WTC11 (cell line): ENCODE results near the gene ZNF678. TPM values are rescaled to one million over a fixed set of nuclear protein-coding genes. Genes with fewer than 3 reads are reported as not detected.

Experiments used
- ATAC-seq: fragments of 200-7000 bp; cut with Tn5 transposase; 2 replicates; pipeline ENCODE4 v1.10.0; 2021; ENCODE audit warnings: mild to moderate bottlenecking, moderate library complexity
- CTCF ChIA-PET: fragments of 300-600 bp; sonication (Branson Sonifier 250); formaldehyde crosslinking; loops from one replicate; lab custom pipeline; 2021; ENCODE audit warnings: antibody characterized with exemption; lab: Charles Lee
- POLR2A ChIA-PET: fragments of 350-600 bp; sonication (Branson Sonifier 250); formaldehyde crosslinking; loops from one replicate; lab custom pipeline; 2021; ENCODE audit warnings: antibody characterized with exemption; lab: Charles Lee
- DNase-seq: peaks from one replicate; pipeline ENCODE4 v3.0.0; 2021; ENCODE audit warnings: low spot score
- H3K27ac Mint-ChIP-seq: 2 replicates; pipeline ENCODE4 v1.8.0; 2021; ENCODE audit warnings: mixed read lengths
- H3K27me3 Mint-ChIP-seq: 2 replicates; pipeline ENCODE4 v1.8.0; 2021; ENCODE audit warnings: low read depth, mild to moderate bottlenecking, moderate library complexity, mixed read lengths
- H3K36me3 Mint-ChIP-seq: 2 replicates; pipeline ENCODE4 v1.8.0; 2021; ENCODE audit warnings: mixed read lengths
- H3K4me1 Mint-ChIP-seq: 2 replicates; pipeline ENCODE4 v1.8.0; 2022; ENCODE audit warnings: mixed read lengths
- H3K4me3 Mint-ChIP-seq: 2 replicates; pipeline ENCODE4 v1.8.0; 2021; ENCODE audit warnings: mild to moderate bottlenecking, moderate library complexity, mixed read lengths
- H3K9me3 Mint-ChIP-seq: 2 replicates; pipeline ENCODE4 v1.8.0; 2021; ENCODE audit warnings: mixed read lengths
- FOXJ3 ChIP-seq: sonication (generic); formaldehyde crosslinking; IDR thresholded peaks from 2 replicates; pipeline ENCODE4 v1.9.0; 2021; ENCODE audit warnings: missing genetic modification reagents, mild to moderate bottlenecking, borderline replicate concordance
- GABPB1 ChIP-seq: sonication (generic); formaldehyde crosslinking; IDR thresholded peaks from 2 replicates; pipeline ENCODE4 v1.8.1; 2023; ENCODE audit warnings: mild to moderate bottlenecking, missing genetic modification reagents
- NR3C1 ChIP-seq: sonication (generic); formaldehyde crosslinking; conservative IDR thresholded peaks from 2 replicates; pipeline ENCODE4 v1.8.1; 2023; ENCODE audit warnings: low read depth, mild to moderate bottlenecking, missing genetic modification reagents
- ZNF138 ChIP-seq: sonication (generic); formaldehyde crosslinking; conservative IDR thresholded peaks from 2 replicates; pipeline ENCODE4 v1.8.1; 2022; ENCODE audit warnings: mild to moderate bottlenecking, moderate library complexity, missing genetic modification reagents
- ZNF219 ChIP-seq: sonication (generic); formaldehyde crosslinking; IDR thresholded peaks from 2 replicates; pipeline ENCODE4 v1.8.0; 2023; ENCODE audit warnings: missing genetic modification reagents, mild to moderate bottlenecking, borderline replicate concordance
- total RNA-seq: library from RNA; stranded (reverse); gene quantifications from 3 replicates; pipeline ENCODE4 v1.2.3, GENCODE V29; 2021
- TF ChIP-seq, protein P1 (sequence below): sonication (generic); formaldehyde crosslinking; IDR thresholded peaks from 2 replicates; pipeline ENCODE4 v1.8.1; 2022; ENCODE audit warnings: mild to moderate bottlenecking, moderate library complexity, missing genetic modification reagents
- TF ChIP-seq, protein P2 (sequence below): fragments of 250-450 bp; sonication (Bioruptor Pico); IDR thresholded peaks from 2 replicates; pipeline ENCODE4 v1.9.0; 2021; ENCODE audit warnings: mild to moderate bottlenecking
- TF ChIP-seq, protein P3 (sequence below): sonication (generic); formaldehyde crosslinking; IDR thresholded peaks from 2 replicates; pipeline ENCODE4 v1.8.0; 2022; ENCODE audit warnings: mild to moderate bottlenecking, missing genetic modification reagents
- TF ChIP-seq, protein P4 (sequence below): fragments of 250-450 bp; sonication (Bioruptor Pico); conservative IDR thresholded peaks from 2 replicates; pipeline ENCODE4 v1.9.0; 2021; ENCODE audit warnings: mild to moderate bottlenecking
- TF ChIP-seq, protein P5 (sequence below): fragments of 250-450 bp; sonication (Bioruptor Pico); IDR thresholded peaks from 2 replicates; pipeline ENCODE4 v1.8.0; 2021; ENCODE audit warnings: mild to moderate bottlenecking
- TF ChIP-seq, protein P6 (sequence below): sonication (generic); formaldehyde crosslinking; IDR thresholded peaks from 2 replicates; pipeline ENCODE4 v1.8.1; 2023; ENCODE audit warnings: mild to moderate bottlenecking, missing genetic modification reagents, borderline replicate concordance
- TF ChIP-seq, protein P7 (sequence below): sonication (generic); formaldehyde crosslinking; IDR thresholded peaks from 2 replicates; pipeline ENCODE4 v1.8.1; 2022; ENCODE audit warnings: mild to moderate bottlenecking, missing genetic modification reagents, moderate library complexity, borderline replicate concordance
- TF ChIP-seq, protein P8 (sequence below): fragments of 250-450 bp; sonication (Bioruptor Pico); IDR thresholded peaks from 2 replicates; pipeline ENCODE4 v2.1.2; 2022; ENCODE audit warnings: mild to moderate bottlenecking, moderate library complexity
- TF ChIP-seq, protein P9 (sequence below): fragments of 250-450 bp; sonication (Bioruptor Pico); IDR thresholded peaks from 2 replicates; pipeline ENCODE4 v1.9.0; 2021; ENCODE audit warnings: moderate library complexity, mild to moderate bottlenecking, inconsistent platforms, borderline replicate concordance

Gene ZNF678
- total RNA-seq, 1 experiment from 2014 or later = 28.9 TPM

DNA sequence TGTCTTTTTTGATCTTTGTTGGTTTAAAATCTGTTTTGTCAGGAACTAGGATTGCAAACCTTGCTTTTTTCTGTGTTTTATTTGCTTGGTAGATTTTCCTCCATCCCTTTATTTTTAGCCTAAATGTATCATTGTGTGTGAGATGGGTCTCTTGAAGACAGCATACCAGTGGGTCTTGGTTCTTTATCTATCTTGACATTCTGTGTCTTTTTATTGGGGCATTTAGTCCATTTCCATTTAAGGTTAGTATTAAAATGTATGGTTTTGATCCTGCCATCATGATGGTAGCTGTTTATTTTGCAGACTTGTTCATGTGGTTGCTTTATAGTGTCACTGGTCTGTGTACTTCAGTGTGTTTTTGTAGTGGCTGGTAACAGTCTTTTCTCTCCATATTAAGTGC is 14.1 kb downstream of the ZNF678 start:
- Mint-ChIP-seq H3K27me3 (no peaks in the 10 kb centered on the region), H3K4me1 (peaks cover 19% of the 10 kb centered on the region), H3K27ac (no peak overlapping the region), H3K4me3 (no peak overlapping the region), H3K36me3 (peaks cover 36% of the 10 kb centered on the region), H3K9me3 (peaks cover 44% of the 10 kb centered on the region)
- POLR2A ChIA-PET = no interaction called here
- DNase-seq (no peak), ATAC-seq (no peak)
- CTCF ChIA-PET = interaction anchor here (0.7 to 1.4 kb wide), 2 partner anchors 35 to 376 kb away, joined by 3 read pairs; no protein-coding TSS in a partner anchor
- TF ChIP-seq, protein P1, sequence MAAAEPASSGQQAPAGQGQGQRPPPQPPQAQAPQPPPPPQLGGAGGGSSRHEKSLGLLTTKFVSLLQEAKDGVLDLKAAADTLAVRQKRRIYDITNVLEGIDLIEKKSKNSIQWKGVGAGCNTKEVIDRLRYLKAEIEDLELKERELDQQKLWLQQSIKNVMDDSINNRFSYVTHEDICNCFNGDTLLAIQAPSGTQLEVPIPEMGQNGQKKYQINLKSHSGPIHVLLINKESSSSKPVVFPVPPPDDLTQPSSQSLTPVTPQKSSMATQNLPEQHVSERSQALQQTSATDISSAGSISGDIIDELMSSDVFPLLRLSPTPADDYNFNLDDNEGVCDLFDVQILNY (CRISPR knock-in tag) = no peak
- TF ChIP-seq, protein P2, sequence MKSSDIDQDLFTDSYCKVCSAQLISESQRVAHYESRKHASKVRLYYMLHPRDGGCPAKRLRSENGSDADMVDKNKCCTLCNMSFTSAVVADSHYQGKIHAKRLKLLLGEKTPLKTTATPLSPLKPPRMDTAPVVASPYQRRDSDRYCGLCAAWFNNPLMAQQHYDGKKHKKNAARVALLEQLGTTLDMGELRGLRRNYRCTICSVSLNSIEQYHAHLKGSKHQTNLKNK (CRISPR knock-in tag) = no peak
- TF ChIP-seq, protein P3, sequence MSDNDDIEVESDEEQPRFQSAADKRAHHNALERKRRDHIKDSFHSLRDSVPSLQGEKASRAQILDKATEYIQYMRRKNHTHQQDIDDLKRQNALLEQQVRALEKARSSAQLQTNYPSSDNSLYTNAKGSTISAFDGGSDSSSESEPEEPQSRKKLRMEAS = no peak
- TF ChIP-seq ZNF219 (no peak), FOXJ3 (no peak), NR3C1 (CRISPR knock-in tag) (no peak), ZNF138 (CRISPR knock-in tag) (no peak), GABPB1 (no peak)
- TF ChIP-seq, protein P4, sequence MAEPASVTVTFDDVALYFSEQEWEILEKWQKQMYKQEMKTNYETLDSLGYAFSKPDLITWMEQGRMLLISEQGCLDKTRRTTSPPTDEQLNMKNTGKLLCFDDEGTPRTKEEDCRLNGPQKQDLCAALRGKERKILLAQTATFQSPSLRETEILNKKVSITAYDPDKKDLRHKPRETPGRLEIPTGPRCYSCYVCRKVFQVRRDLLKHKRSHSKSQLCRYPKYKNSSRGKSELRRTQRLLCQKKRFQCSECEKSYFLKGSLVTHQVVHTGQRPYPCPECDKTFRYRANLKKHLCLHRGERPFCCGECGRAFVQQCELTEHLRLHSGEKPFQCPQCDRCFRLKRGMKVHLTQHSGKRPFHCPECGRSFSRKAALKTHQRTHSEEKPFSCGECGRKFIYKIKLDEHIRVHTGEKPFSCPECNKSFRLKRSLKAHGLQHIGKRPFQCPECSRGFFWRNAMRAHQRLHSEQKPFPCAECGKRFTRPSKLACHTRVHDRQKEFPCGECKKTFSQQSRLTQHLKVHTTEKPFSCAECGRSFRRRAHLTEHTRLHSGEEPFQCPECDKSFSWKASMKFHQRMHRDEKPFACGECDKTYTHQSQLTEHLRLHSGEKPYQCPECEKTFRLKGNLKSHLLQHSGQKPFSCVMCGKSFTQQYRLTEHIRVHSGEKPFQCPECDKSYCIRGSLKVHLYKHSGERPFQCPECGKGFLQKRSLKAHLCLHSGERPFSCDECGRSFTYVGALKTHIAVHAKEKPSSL (CRISPR knock-in tag) = no peak
- TF ChIP-seq, protein P5, sequence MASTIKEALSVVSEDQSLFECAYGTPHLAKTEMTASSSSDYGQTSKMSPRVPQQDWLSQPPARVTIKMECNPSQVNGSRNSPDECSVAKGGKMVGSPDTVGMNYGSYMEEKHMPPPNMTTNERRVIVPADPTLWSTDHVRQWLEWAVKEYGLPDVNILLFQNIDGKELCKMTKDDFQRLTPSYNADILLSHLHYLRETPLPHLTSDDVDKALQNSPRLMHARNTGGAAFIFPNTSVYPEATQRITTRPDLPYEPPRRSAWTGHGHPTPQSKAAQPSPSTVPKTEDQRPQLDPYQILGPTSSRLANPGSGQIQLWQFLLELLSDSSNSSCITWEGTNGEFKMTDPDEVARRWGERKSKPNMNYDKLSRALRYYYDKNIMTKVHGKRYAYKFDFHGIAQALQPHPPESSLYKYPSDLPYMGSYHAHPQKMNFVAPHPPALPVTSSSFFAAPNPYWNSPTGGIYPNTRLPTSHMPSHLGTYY = no peak
- TF ChIP-seq, protein P6, sequence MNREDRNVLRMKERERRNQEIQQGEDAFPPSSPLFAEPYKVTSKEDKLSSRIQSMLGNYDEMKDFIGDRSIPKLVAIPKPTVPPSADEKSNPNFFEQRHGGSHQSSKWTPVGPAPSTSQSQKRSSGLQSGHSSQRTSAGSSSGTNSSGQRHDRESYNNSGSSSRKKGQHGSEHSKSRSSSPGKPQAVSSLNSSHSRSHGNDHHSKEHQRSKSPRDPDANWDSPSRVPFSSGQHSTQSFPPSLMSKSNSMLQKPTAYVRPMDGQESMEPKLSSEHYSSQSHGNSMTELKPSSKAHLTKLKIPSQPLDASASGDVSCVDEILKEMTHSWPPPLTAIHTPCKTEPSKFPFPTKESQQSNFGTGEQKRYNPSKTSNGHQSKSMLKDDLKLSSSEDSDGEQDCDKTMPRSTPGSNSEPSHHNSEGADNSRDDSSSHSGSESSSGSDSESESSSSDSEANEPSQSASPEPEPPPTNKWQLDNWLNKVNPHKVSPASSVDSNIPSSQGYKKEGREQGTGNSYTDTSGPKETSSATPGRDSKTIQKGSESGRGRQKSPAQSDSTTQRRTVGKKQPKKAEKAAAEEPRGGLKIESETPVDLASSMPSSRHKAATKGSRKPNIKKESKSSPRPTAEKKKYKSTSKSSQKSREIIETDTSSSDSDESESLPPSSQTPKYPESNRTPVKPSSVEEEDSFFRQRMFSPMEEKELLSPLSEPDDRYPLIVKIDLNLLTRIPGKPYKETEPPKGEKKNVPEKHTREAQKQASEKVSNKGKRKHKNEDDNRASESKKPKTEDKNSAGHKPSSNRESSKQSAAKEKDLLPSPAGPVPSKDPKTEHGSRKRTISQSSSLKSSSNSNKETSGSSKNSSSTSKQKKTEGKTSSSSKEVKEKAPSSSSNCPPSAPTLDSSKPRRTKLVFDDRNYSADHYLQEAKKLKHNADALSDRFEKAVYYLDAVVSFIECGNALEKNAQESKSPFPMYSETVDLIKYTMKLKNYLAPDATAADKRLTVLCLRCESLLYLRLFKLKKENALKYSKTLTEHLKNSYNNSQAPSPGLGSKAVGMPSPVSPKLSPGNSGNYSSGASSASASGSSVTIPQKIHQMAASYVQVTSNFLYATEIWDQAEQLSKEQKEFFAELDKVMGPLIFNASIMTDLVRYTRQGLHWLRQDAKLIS = no peak
- TF ChIP-seq, protein P7, sequence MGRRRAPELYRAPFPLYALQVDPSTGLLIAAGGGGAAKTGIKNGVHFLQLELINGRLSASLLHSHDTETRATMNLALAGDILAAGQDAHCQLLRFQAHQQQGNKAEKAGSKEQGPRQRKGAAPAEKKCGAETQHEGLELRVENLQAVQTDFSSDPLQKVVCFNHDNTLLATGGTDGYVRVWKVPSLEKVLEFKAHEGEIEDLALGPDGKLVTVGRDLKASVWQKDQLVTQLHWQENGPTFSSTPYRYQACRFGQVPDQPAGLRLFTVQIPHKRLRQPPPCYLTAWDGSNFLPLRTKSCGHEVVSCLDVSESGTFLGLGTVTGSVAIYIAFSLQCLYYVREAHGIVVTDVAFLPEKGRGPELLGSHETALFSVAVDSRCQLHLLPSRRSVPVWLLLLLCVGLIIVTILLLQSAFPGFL (CRISPR knock-in tag) = no peak
- TF ChIP-seq, protein P8, sequence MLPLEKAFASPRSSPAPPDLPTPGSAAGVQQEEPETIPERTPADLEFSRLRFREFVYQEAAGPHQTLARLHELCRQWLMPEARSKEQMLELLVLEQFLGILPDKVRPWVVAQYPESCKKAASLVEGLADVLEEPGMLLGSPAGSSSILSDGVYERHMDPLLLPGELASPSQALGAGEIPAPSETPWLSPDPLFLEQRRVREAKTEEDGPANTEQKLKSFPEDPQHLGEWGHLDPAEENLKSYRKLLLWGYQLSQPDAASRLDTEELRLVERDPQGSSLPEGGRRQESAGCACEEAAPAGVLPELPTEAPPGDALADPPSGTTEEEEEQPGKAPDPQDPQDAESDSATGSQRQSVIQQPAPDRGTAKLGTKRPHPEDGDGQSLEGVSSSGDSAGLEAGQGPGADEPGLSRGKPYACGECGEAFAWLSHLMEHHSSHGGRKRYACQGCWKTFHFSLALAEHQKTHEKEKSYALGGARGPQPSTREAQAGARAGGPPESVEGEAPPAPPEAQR (CRISPR knock-in tag) = no peak
- TF ChIP-seq, protein P9, sequence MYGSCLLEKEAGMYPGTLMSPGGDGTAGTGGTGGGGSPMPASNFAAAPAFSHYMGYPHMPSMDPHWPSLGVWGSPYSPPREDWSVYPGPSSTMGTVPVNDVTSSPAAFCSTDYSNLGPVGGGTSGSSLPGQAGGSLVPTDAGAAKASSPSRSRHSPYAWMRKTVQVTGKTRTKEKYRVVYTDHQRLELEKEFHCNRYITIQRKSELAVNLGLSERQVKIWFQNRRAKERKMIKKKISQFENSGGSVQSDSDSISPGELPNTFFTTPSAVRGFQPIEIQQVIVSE (CRISPR knock-in tag) = no peak
